Measurements from ENCODE around the gene ADGRD2.

DNA sequence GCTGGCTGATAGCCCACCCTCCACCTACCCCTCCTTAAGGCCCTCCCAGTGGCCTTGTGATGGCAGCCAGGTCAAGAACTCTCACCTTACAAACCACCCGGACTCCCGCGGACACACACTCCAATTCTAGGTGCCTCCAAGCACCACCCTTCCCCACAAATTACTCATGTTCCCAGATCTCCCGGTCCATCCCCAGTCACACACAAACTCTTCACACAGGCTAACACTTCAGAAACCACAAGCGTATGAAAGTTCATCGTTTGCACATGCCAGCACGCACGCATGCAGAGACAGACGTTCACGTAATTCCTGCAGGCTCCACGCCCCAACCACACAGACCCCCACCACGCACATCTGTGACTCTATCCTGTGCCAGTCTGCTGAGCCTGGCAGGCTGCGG lies 39.0 kb downstream of the ADGRD2 start:
- TF ChIP-seq, protein P1, sequence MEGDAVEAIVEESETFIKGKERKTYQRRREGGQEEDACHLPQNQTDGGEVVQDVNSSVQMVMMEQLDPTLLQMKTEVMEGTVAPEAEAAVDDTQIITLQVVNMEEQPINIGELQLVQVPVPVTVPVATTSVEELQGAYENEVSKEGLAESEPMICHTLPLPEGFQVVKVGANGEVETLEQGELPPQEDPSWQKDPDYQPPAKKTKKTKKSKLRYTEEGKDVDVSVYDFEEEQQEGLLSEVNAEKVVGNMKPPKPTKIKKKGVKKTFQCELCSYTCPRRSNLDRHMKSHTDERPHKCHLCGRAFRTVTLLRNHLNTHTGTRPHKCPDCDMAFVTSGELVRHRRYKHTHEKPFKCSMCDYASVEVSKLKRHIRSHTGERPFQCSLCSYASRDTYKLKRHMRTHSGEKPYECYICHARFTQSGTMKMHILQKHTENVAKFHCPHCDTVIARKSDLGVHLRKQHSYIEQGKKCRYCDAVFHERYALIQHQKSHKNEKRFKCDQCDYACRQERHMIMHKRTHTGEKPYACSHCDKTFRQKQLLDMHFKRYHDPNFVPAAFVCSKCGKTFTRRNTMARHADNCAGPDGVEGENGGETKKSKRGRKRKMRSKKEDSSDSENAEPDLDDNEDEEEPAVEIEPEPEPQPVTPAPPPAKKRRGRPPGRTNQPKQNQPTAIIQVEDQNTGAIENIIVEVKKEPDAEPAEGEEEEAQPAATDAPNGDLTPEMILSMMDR (IDR thresholded peaks at IDR 0.05): no peak
- TF ChIP-seq POLR2A (IDR thresholded peaks at IDR 0.05): no peak
